ENCODE results near the gene SMIM26. TPM values are rescaled to one million over a fixed set of nuclear protein-coding genes. Genes with fewer than 3 reads are reported as not detected.

SMIM26 gene
- total RNA-seq, 1 experiment from 2014 or later: 99.3 TPM

- peaks cover 11% of the 10 kb centered on the region for H3K4me1 Mint-ChIP-seq (ENCODE audit: low read depth, unreplicated experiment)
- no peaks in the 10 kb centered on the region for H3K27me3 Mint-ChIP-seq (ENCODE audit: insufficient read depth, unreplicated experiment)
- no peaks in the 10 kb centered on the region for H3K36me3 ChIP-seq (ENCODE audit: control insufficient read depth, insufficient read depth, low read length)
- H3K27me3 ChIP-seq (replicated peaks; ENCODE audit: control insufficient read depth, insufficient read depth, low read length): no peaks in the 10 kb centered on the region
- H3K4me3 Mint-ChIP-seq (ENCODE audit: unreplicated experiment): peak overlapping the region; percentile 61
- ChIA-PET POLR2A (interaction anchor here (1.2 kb wide), 1 partner anchor 13 kb away, joined by 13 read pairs; no protein-coding TSS in a partner anchor), CTCF (no interaction called here)
- no peak for TF ChIP-seq CTCF (IDR thresholded peaks at IDR 0.05; ENCODE audit: insufficient read depth in 1 of 2, low read depth in 1 of 2, low read length in 1 of 2, severe bottlenecking in 1 of 2, unreplicated experiment in 1 of 2)
- no peak overlapping the region for H3K4me3 ChIP-seq (ENCODE audit: low read depth, low read length)
- peak in 1 of 2 experiments; percentile 62 for DNase-seq
- H3K36me3 Mint-ChIP-seq (ENCODE audit: insufficient read depth, unreplicated experiment): peaks cover 9% of the 10 kb centered on the region
- no peaks in the 10 kb centered on the region for H3K9me3 ChIP-seq
- no TSS peak for BruUV-seq (replicated peaks)
- no peaks in the 10 kb centered on the region for H3K9me3 Mint-ChIP-seq (ENCODE audit: unreplicated experiment)
- intact Hi-C loops (cut with micrococcal nuclease; ENCODE audit: unreplicated experiment): loop anchor here (1.0 kb wide), 1 partner anchor 9 kb away; no protein-coding TSS in a partner anchor
- peak overlapping the region; percentile 79 for H3K27ac Mint-ChIP-seq (ENCODE audit: unreplicated experiment)
- H3K4me1 ChIP-seq: peaks cover 20% of the 10 kb centered on the region
Observed at GRCh38 chr20:18577942-18578341, 10.7 kb downstream of the SMIM26 start.

GRCh38 chr20:18578581-18578980 lies 11.3 kb downstream of the SMIM26 start:
- no peak for TF ChIP-seq CTCF (IDR thresholded peaks at IDR 0.05; ENCODE audit: insufficient read depth in 1 of 2, low read depth in 1 of 2, low read length in 1 of 2, severe bottlenecking in 1 of 2, unreplicated experiment in 1 of 2)
- Histone ChIP-seq H3K4me3 (ENCODE audit: low read depth, low read length) (no peak overlapping the region), H3K27me3 (replicated peaks; ENCODE audit: control insufficient read depth, insufficient read depth, low read length) (no peaks in the 10 kb centered on the region), H3K36me3 (ENCODE audit: control insufficient read depth, insufficient read depth, low read length) (no peaks in the 10 kb centered on the region), H3K4me1 (peaks cover 20% of the 10 kb centered on the region), H3K9me3 (no peaks in the 10 kb centered on the region)
- Mint-ChIP-seq H3K36me3 (ENCODE audit: insufficient read depth, unreplicated experiment) (peaks cover 9% of the 10 kb centered on the region), H3K4me3 (ENCODE audit: unreplicated experiment) (peak overlapping the region; percentile 61), H3K4me1 (ENCODE audit: low read depth, unreplicated experiment) (peaks cover 11% of the 10 kb centered on the region), H3K9me3 (ENCODE audit: unreplicated experiment) (peaks cover 2% of the 10 kb centered on the region), H3K27me3 (ENCODE audit: insufficient read depth, unreplicated experiment) (no peaks in the 10 kb centered on the region), H3K27ac (ENCODE audit: unreplicated experiment) (peak overlapping the region; percentile 79)
- ChIA-PET CTCF (no interaction called here), POLR2A (interaction anchor here (1.2 kb wide), 1 partner anchor 14 kb away, joined by 13 read pairs; no protein-coding TSS in a partner anchor)
- no peak for DNase-seq
- TSS peak; percentile 82 for BruUV-seq (replicated peaks)
- intact Hi-C loops (cut with micrococcal nuclease; ENCODE audit: unreplicated experiment): loop anchor here (1.0 kb wide), 1 partner anchor 9 kb away; no protein-coding TSS in a partner anchor

GRCh38 chr20:18580012-18580411 lies 12.8 kb downstream of the SMIM26 start:
- H3K4me3 Mint-ChIP-seq (ENCODE audit: unreplicated experiment): no peak overlapping the region
- Histone ChIP-seq H3K4me3 (ENCODE audit: low read depth, low read length) (no peak overlapping the region), H3K4me1 (peaks cover 28% of the 10 kb centered on the region), H3K9me3 (no peaks in the 10 kb centered on the region), H3K36me3 (ENCODE audit: control insufficient read depth, insufficient read depth, low read length) (no peaks in the 10 kb centered on the region), H3K27me3 (replicated peaks; ENCODE audit: control insufficient read depth, insufficient read depth, low read length) (no peaks in the 10 kb centered on the region)
- CTCF ChIA-PET: no interaction called here
- intact Hi-C loops (cut with micrococcal nuclease; ENCODE audit: unreplicated experiment): no loop called here
- no peak for DNase-seq
- H3K27ac Mint-ChIP-seq (ENCODE audit: unreplicated experiment): no peak overlapping the region
- POLR2A ChIA-PET: no interaction called here
- no peaks in the 10 kb centered on the region for H3K27me3 Mint-ChIP-seq (ENCODE audit: insufficient read depth, unreplicated experiment)
- no peak for TF ChIP-seq CTCF (IDR thresholded peaks at IDR 0.05; ENCODE audit: insufficient read depth in 1 of 2, low read depth in 1 of 2, low read length in 1 of 2, severe bottlenecking in 1 of 2, unreplicated experiment in 1 of 2)
- no TSS peak for BruUV-seq (replicated peaks)
- H3K9me3 Mint-ChIP-seq (ENCODE audit: unreplicated experiment): peaks cover 12% of the 10 kb centered on the region
- H3K4me1 Mint-ChIP-seq (ENCODE audit: low read depth, unreplicated experiment): peaks cover 19% of the 10 kb centered on the region
- peaks cover 6% of the 10 kb centered on the region for H3K36me3 Mint-ChIP-seq (ENCODE audit: insufficient read depth, unreplicated experiment)

All from Caco-2 (cell line).